Measurements from ENCODE around the gene TNRC6B.
"Not testable (repeated sequence)": the region's sequence is repeated elsewhere in the genome, so short reads cannot be mapped to it uniquely, and the experiment has no call there.

Gene TNRC6B

GRCh38 chr22:40181323-40181722, 3.6 kb downstream of the TNRC6B start:
- no peak for DNase-seq
- no peaks in the 10 kb centered on the region for H3K9me3 ChIP-seq (replicated peaks; ENCODE audit: insufficient read depth, low read length)
- peaks cover 11% of the 10 kb centered on the region; the same call in 1 of the 2 replicates for H3K4me1 ChIP-seq (ENCODE audit: low read length)
- H3K36me3 ChIP-seq (replicated peaks; ENCODE audit: insufficient read depth, low read length), result no peaks in the 10 kb centered on the region
- peaks cover 11% of the 10 kb centered on the region for H4K20me1 ChIP-seq (ENCODE audit: insufficient read depth, low read length)
- peaks cover 85% of the 10 kb centered on the region for H3K79me2 ChIP-seq (ENCODE audit: low read length)
- no peak overlapping the region for H2AFZ ChIP-seq (ENCODE audit: low read length)
- no peak overlapping the region for H3K4me3 ChIP-seq (ENCODE audit: low read length)
- H3K9me2 ChIP-seq (replicated peaks; ENCODE audit: insufficient read depth, low read length), result no peaks in the 10 kb centered on the region
- no peak overlapping the region for H3K9ac ChIP-seq (ENCODE audit: low read length)
- no peak overlapping the region for H3K4me2 ChIP-seq (ENCODE audit: low read depth, low read length)
- TF ChIP-seq EZH2 (optimal IDR thresholded peaks at IDR 0.05; ENCODE audit: low read depth, low read length), result no peak
- no peak for TF ChIP-seq CTCF (IDR thresholded peaks at IDR 0.05; ENCODE audit: low read length)
- TF ChIP-seq EZH2phosphoT487 (IDR thresholded peaks at IDR 0.05; ENCODE audit: low read length), result no peak
- H3K27me3 ChIP-seq (replicated peaks; ENCODE audit: insufficient read depth, low read length), result no peaks in the 10 kb centered on the region
- no peak overlapping the region for H3K27ac ChIP-seq (ENCODE audit: low read length)
- peaks cover 28% of the 10 kb centered on the region for H3F3A ChIP-seq (ENCODE audit: insufficient read depth, low read length)

GRCh38 chr22:40182231-40182835, 4.6 kb downstream of the TNRC6B start:
- H3K4me1 ChIP-seq (ENCODE audit: low read length), result peaks cover 7% of the 10 kb centered on the region; the same call in 1 of the 2 replicates
- H3K79me2 ChIP-seq (ENCODE audit: low read length), result peaks cover 92% of the 10 kb centered on the region
- no peak overlapping the region for H3K4me3 ChIP-seq (ENCODE audit: low read length)
- TF ChIP-seq EZH2phosphoT487 (IDR thresholded peaks at IDR 0.05; ENCODE audit: low read length) (no peak), EZH2 (optimal IDR thresholded peaks at IDR 0.05; ENCODE audit: low read depth, low read length) (no peak), CTCF (IDR thresholded peaks at IDR 0.05; ENCODE audit: low read length) (no peak)
- peaks cover 11% of the 10 kb centered on the region for H4K20me1 ChIP-seq (ENCODE audit: insufficient read depth, low read length)
- no peak overlapping the region for H3K4me2 ChIP-seq (ENCODE audit: low read depth, low read length)
- H3F3A ChIP-seq (ENCODE audit: insufficient read depth, low read length), result peaks cover 18% of the 10 kb centered on the region
- H3K27me3 ChIP-seq (replicated peaks; ENCODE audit: insufficient read depth, low read length), result no peaks in the 10 kb centered on the region
- no peak overlapping the region for H3K9ac ChIP-seq (ENCODE audit: low read length)
- H3K36me3 ChIP-seq (replicated peaks; ENCODE audit: insufficient read depth, low read length), result no peaks in the 10 kb centered on the region
- no peaks in the 10 kb centered on the region for H3K9me3 ChIP-seq (replicated peaks; ENCODE audit: insufficient read depth, low read length)
- no peak overlapping the region for H2AFZ ChIP-seq (ENCODE audit: low read length)
- H3K9me2 ChIP-seq (replicated peaks; ENCODE audit: insufficient read depth, low read length), result no peaks in the 10 kb centered on the region
- H3K27ac ChIP-seq (ENCODE audit: low read length), result no peak overlapping the region
- no peak for DNase-seq

GRCh38 chr22:40183029-40183581, 5.4 kb downstream of the TNRC6B start:
- Histone ChIP-seq H3K9ac (ENCODE audit: low read length) (no peak overlapping the region), H3K27ac (ENCODE audit: low read length) (no peak overlapping the region), H3K4me1 (ENCODE audit: low read length) (peaks cover 7% of the 10 kb centered on the region; the same call in 1 of the 2 replicates), H3K79me2 (ENCODE audit: low read length) (peaks cover 97% of the 10 kb centered on the region), H3K4me2 (ENCODE audit: low read depth, low read length) (no peak overlapping the region), H2AFZ (ENCODE audit: low read length) (no peak overlapping the region), H3F3A (ENCODE audit: insufficient read depth, low read length) (peaks cover 12% of the 10 kb centered on the region), H3K4me3 (ENCODE audit: low read length) (no peak overlapping the region), H3K27me3 (replicated peaks; ENCODE audit: insufficient read depth, low read length) (no peaks in the 10 kb centered on the region), H3K9me2 (replicated peaks; ENCODE audit: insufficient read depth, low read length) (no peaks in the 10 kb centered on the region), H3K9me3 (replicated peaks; ENCODE audit: insufficient read depth, low read length) (no peaks in the 10 kb centered on the region), H3K36me3 (replicated peaks; ENCODE audit: insufficient read depth, low read length) (no peaks in the 10 kb centered on the region), H4K20me1 (ENCODE audit: insufficient read depth, low read length) (peaks cover 11% of the 10 kb centered on the region)
- no peak for DNase-seq
- TF ChIP-seq EZH2 (optimal IDR thresholded peaks at IDR 0.05; ENCODE audit: low read depth, low read length), result no peak
- no peak for TF ChIP-seq EZH2phosphoT487 (IDR thresholded peaks at IDR 0.05; ENCODE audit: low read length)
- no peak for TF ChIP-seq CTCF (IDR thresholded peaks at IDR 0.05; ENCODE audit: low read length)

- not testable (repeated sequence) for H3K4me2 ChIP-seq (ENCODE audit: low read depth, low read length); H3K27me3 ChIP-seq (replicated peaks; ENCODE audit: insufficient read depth, low read length); H3K4me1 ChIP-seq (ENCODE audit: low read length); H2AFZ ChIP-seq (ENCODE audit: low read length); H3K27ac ChIP-seq (ENCODE audit: low read length); H3K9ac ChIP-seq (ENCODE audit: low read length); H3K9me2 ChIP-seq (replicated peaks; ENCODE audit: insufficient read depth, low read length); H3K9me3 ChIP-seq (replicated peaks; ENCODE audit: insufficient read depth, low read length); H3F3A ChIP-seq (ENCODE audit: insufficient read depth, low read length); H3K36me3 ChIP-seq (replicated peaks; ENCODE audit: insufficient read depth, low read length); H3K4me3 ChIP-seq (ENCODE audit: low read length); DNase-seq
- Histone ChIP-seq H3K79me2 (ENCODE audit: low read length) (peaks cover 97% of the 10 kb centered on the region), H4K20me1 (ENCODE audit: insufficient read depth, low read length) (peaks cover 11% of the 10 kb centered on the region)
Observed at GRCh38 chr22:40183603-40184002, 5.9 kb downstream of the TNRC6B start.
